ENCODE data around the gene NTM. TPM values are rescaled to one million over a fixed set of nuclear protein-coding genes. Genes with fewer than 3 reads are reported as not detected.

NTM gene
- total RNA-seq, 1 donor from 2014 or later = 92.1 TPM

GRCh38 chr11:131796089-131796488 is 425.7 kb downstream of the NTM start:
- no peak overlapping the region for H3K4me3 Mint-ChIP-seq (ENCODE audit: unreplicated experiment)
- H3K27ac Mint-ChIP-seq (ENCODE audit: unreplicated experiment) = no peak overlapping the region
- H3K4me1 Mint-ChIP-seq (ENCODE audit: low read depth) = no peaks in the 10 kb centered on the region
- peaks cover 38% of the 10 kb centered on the region for H3K27me3 Mint-ChIP-seq (ENCODE audit: low read depth)
- no peaks in the 10 kb centered on the region for H3K9me3 Mint-ChIP-seq (ENCODE audit: low read depth)
- DNase-seq (ENCODE audit: low spot score) = no peak
- no peaks in the 10 kb centered on the region for H3K36me3 Mint-ChIP-seq (ENCODE audit: low read depth)
- no peak for TF ChIP-seq CTCF (IDR thresholded peaks at IDR 0.05)

GRCh38 chr11:131796541-131796940 is 426.1 kb downstream of the NTM start:
- no peaks in the 10 kb centered on the region for H3K4me1 Mint-ChIP-seq (ENCODE audit: low read depth)
- no peak overlapping the region for H3K27ac Mint-ChIP-seq (ENCODE audit: unreplicated experiment)
- H3K9me3 Mint-ChIP-seq (ENCODE audit: low read depth) = no peaks in the 10 kb centered on the region
- no peak for DNase-seq (ENCODE audit: low spot score)
- no peak overlapping the region for H3K4me3 Mint-ChIP-seq (ENCODE audit: unreplicated experiment)
- no peak for TF ChIP-seq CTCF (IDR thresholded peaks at IDR 0.05)
- H3K27me3 Mint-ChIP-seq (ENCODE audit: low read depth) = peaks cover 41% of the 10 kb centered on the region
- H3K36me3 Mint-ChIP-seq (ENCODE audit: low read depth) = no peaks in the 10 kb centered on the region

- no peaks in the 10 kb centered on the region for H3K36me3 Mint-ChIP-seq (ENCODE audit: low read depth)
- H3K9me3 Mint-ChIP-seq (ENCODE audit: low read depth) = no peaks in the 10 kb centered on the region
- peaks cover 71% of the 10 kb centered on the region for H3K27me3 Mint-ChIP-seq (ENCODE audit: low read depth)
- TF ChIP-seq CTCF (IDR thresholded peaks at IDR 0.05) = no peak
- no peak for DNase-seq (ENCODE audit: low spot score)
- H3K4me3 Mint-ChIP-seq (ENCODE audit: unreplicated experiment) = no peak overlapping the region
- no peaks in the 10 kb centered on the region for H3K4me1 Mint-ChIP-seq (ENCODE audit: low read depth)
- no peak overlapping the region for H3K27ac Mint-ChIP-seq (ENCODE audit: unreplicated experiment)
These were observed 430.0 kb downstream of the NTM start for GRCh38 chr11:131800452-131800851.

- Mint-ChIP-seq H3K27ac (ENCODE audit: unreplicated experiment) (no peak overlapping the region), H3K4me3 (ENCODE audit: unreplicated experiment) (no peak overlapping the region), H3K9me3 (ENCODE audit: low read depth) (no peaks in the 10 kb centered on the region), H3K27me3 (ENCODE audit: low read depth) (peaks cover 57% of the 10 kb centered on the region), H3K4me1 (ENCODE audit: low read depth) (no peaks in the 10 kb centered on the region), H3K36me3 (ENCODE audit: low read depth) (no peaks in the 10 kb centered on the region)
- DNase-seq (ENCODE audit: low spot score) = no peak
- TF ChIP-seq CTCF (IDR thresholded peaks at IDR 0.05) = no peak
These were observed 432.2 kb downstream of the NTM start for GRCh38 chr11:131802440-131803115.

- Mint-ChIP-seq H3K4me1 (ENCODE audit: low read depth) (no peaks in the 10 kb centered on the region), H3K27me3 (ENCODE audit: low read depth) (peaks cover 34% of the 10 kb centered on the region), H3K36me3 (ENCODE audit: low read depth) (no peaks in the 10 kb centered on the region), H3K9me3 (ENCODE audit: low read depth) (no peaks in the 10 kb centered on the region), H3K4me3 (ENCODE audit: unreplicated experiment) (no peak overlapping the region), H3K27ac (ENCODE audit: unreplicated experiment) (no peak overlapping the region)
- TF ChIP-seq CTCF (IDR thresholded peaks at IDR 0.05) = no peak
- no peak for DNase-seq (ENCODE audit: low spot score)
These were observed 437.5 kb downstream of the NTM start for GRCh38 chr11:131807876-131808275.
